ENCODE data around the gene PARD6B. TPM values are rescaled to one million over a fixed set of nuclear protein-coding genes. Genes with fewer than 3 reads are reported as not detected.
A peak's percentile ranks its signal among the peaks of the same experiment; 100 is the strongest.

PARD6B gene
- total RNA-seq, 2 donors from 2014 or later, result 29.0 to 36.7 TPM

DNA sequence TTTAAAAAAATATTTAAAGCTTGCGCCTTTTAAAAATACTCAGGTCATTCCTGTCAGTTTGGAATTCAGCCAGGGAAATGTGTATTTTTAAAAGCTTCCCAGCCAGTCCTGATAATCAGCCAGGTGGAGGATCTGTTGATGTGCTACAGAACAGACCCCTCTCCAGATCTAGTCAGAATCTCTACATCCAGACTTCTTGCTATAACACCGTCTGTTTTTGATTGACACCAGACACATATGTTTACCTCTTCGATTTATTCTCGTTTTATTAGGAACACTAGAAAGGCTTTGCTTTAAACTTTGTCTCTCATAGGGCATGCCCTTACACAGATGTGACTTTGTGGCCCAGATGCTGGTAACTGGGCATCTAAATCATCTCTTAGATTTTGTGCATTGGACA is 11.7 kb downstream of the PARD6B start:
- H3K4me1 Mint-ChIP-seq, result peaks cover 44% of the 10 kb centered on the region
- Histone ChIP-seq H3K36me3 (ENCODE audit: control insufficient read depth, insufficient read depth, low read length) (peaks cover 38% of the 10 kb centered on the region), H3K27me3 (ENCODE audit: control insufficient read depth, insufficient read depth, low read length, poor library complexity, severe bottlenecking) (no peaks in the 10 kb centered on the region), H3K9me3 (ENCODE audit: control insufficient read depth, low read length) (no peaks in the 10 kb centered on the region), H3K9ac (ENCODE audit: extremely low read depth, low read length, poor library complexity, severe bottlenecking) (no peak overlapping the region), H3K4me1 (ENCODE audit: control insufficient read depth, insufficient read depth, low read length) (peaks cover 13% of the 10 kb centered on the region), H3K4me3 (ENCODE audit: low read length) (no peak overlapping the region), H3K27ac (ENCODE audit: low read depth, low read length) (no peak overlapping the region)
- no peak overlapping the region for H3K4me3 Mint-ChIP-seq
- 97% methylated on average over 4 of the region's 4 CpGs for WGBS, 2 experiments (ENCODE audit: insufficient coverage in 1 of 2, insufficient read length in 1 of 2)
- no peaks in the 10 kb centered on the region for H3K9me3 Mint-ChIP-seq
- DNase-seq, result peak; percentile 5
- H3K36me3 Mint-ChIP-seq (ENCODE audit: low read depth), result peaks cover 27% of the 10 kb centered on the region
- H3K27ac Mint-ChIP-seq, result peak overlapping the region; percentile 26
- H3K27me3 Mint-ChIP-seq (ENCODE audit: insufficient read depth), result no peaks in the 10 kb centered on the region
- TF ChIP-seq, protein P1, sequence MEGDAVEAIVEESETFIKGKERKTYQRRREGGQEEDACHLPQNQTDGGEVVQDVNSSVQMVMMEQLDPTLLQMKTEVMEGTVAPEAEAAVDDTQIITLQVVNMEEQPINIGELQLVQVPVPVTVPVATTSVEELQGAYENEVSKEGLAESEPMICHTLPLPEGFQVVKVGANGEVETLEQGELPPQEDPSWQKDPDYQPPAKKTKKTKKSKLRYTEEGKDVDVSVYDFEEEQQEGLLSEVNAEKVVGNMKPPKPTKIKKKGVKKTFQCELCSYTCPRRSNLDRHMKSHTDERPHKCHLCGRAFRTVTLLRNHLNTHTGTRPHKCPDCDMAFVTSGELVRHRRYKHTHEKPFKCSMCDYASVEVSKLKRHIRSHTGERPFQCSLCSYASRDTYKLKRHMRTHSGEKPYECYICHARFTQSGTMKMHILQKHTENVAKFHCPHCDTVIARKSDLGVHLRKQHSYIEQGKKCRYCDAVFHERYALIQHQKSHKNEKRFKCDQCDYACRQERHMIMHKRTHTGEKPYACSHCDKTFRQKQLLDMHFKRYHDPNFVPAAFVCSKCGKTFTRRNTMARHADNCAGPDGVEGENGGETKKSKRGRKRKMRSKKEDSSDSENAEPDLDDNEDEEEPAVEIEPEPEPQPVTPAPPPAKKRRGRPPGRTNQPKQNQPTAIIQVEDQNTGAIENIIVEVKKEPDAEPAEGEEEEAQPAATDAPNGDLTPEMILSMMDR (conservative IDR thresholded peaks at IDR 0.05), result no peak

GRCh38 chr20:50744143-50744792 is 12.9 kb downstream of the PARD6B start:
- H3K27ac Mint-ChIP-seq, result peak overlapping the region; percentile 93
- H3K4me3 Mint-ChIP-seq, result no peak overlapping the region
- H3K4me1 ChIP-seq (ENCODE audit: control insufficient read depth, insufficient read depth, low read length), result peaks cover 8% of the 10 kb centered on the region
- peaks cover 37% of the 10 kb centered on the region for H3K36me3 ChIP-seq (ENCODE audit: control insufficient read depth, insufficient read depth, low read length)
- 77 to 80% methylated on average over 12 to 15 of the region's 15 CpGs for WGBS, 2 experiments (ENCODE audit: insufficient coverage in 1 of 2, insufficient read length in 1 of 2)
- TF ChIP-seq, protein P1 (conservative IDR thresholded peaks at IDR 0.05), result no peak
- H3K4me3 ChIP-seq (ENCODE audit: low read length), result no peak overlapping the region
- H3K27me3 Mint-ChIP-seq (ENCODE audit: insufficient read depth), result no peaks in the 10 kb centered on the region
- H3K9me3 ChIP-seq (ENCODE audit: control insufficient read depth, low read length), result no peaks in the 10 kb centered on the region
- H3K9me3 Mint-ChIP-seq, result no peaks in the 10 kb centered on the region
- H3K9ac ChIP-seq (ENCODE audit: extremely low read depth, low read length, poor library complexity, severe bottlenecking), result no peak overlapping the region
- H3K27me3 ChIP-seq (ENCODE audit: control insufficient read depth, insufficient read depth, low read length, poor library complexity, severe bottlenecking), result no peaks in the 10 kb centered on the region
- H3K36me3 Mint-ChIP-seq (ENCODE audit: low read depth), result peaks cover 29% of the 10 kb centered on the region
- peak; percentile 72 for DNase-seq
- peak overlapping the region; percentile 84 for H3K27ac ChIP-seq (ENCODE audit: low read depth, low read length)
- peaks cover 38% of the 10 kb centered on the region for H3K4me1 Mint-ChIP-seq

DNA sequence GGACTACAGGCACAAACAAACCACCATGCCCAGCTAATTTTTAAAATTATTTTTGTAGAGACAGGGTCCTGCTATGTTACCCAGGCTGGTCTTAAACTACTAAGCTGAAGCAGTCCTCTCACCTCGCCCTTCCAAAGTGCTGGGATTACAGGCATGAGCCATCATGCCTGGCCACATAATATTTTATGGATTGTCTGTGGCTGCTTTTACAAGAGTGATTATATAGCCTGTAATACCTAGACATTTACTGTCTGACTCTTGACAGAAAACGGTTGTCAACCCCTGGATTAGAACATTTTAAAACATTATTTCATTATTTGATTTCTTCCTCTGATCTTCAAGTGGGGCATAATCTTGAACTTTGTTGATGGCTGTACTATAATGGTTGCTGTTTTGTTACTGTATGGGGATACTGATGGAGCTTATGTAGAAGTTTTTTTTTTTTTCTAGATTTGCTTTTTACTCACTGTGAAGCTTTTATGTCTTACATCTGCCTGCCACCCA is 14.3 kb downstream of the PARD6B start:
- DNase-seq, result peak; percentile 2
- Histone ChIP-seq H3K4me1 (ENCODE audit: control insufficient read depth, insufficient read depth, low read length) (no peaks in the 10 kb centered on the region), H3K27ac (ENCODE audit: low read depth, low read length) (no peak overlapping the region), H3K4me3 (ENCODE audit: low read length) (no peak overlapping the region), H3K36me3 (ENCODE audit: control insufficient read depth, insufficient read depth, low read length) (peaks cover 49% of the 10 kb centered on the region), H3K9ac (ENCODE audit: extremely low read depth, low read length, poor library complexity, severe bottlenecking) (no peak overlapping the region), H3K27me3 (ENCODE audit: control insufficient read depth, insufficient read depth, low read length, poor library complexity, severe bottlenecking) (no peaks in the 10 kb centered on the region), H3K9me3 (ENCODE audit: control insufficient read depth, low read length) (no peaks in the 10 kb centered on the region)
- H3K27me3 Mint-ChIP-seq (ENCODE audit: insufficient read depth), result no peaks in the 10 kb centered on the region
- TF ChIP-seq, protein P1 (conservative IDR thresholded peaks at IDR 0.05), result no peak
- no peak overlapping the region for H3K4me3 Mint-ChIP-seq
- no peaks in the 10 kb centered on the region for H3K9me3 Mint-ChIP-seq
- WGBS, 2 experiments (ENCODE audit: insufficient coverage in 1 of 2, insufficient read length in 1 of 2), result 83 to 100% methylated on average over 1 to 2 of the region's 2 CpGs
- peaks cover 29% of the 10 kb centered on the region for H3K4me1 Mint-ChIP-seq
- peaks cover 35% of the 10 kb centered on the region for H3K36me3 Mint-ChIP-seq (ENCODE audit: low read depth)
- no peak overlapping the region for H3K27ac Mint-ChIP-seq

Data from endodermal cell (in vitro differentiated cells).